GM18870 (cell line): ENCODE data around the gene ZNF763.
"Not testable (repeated sequence)": the region's sequence is repeated elsewhere in the genome, so short reads cannot be mapped to it uniquely, and the experiment has no call there.

Experiments
- ATAC-seq: cut with Tn5 transposase; IDR thresholded peaks from one replicate; pipeline ENCODE4 v1.9.1; 2021; ENCODE audit warnings: moderate library complexity; ENCODE audit not compliant: unreplicated experiment

ZNF763 gene

DNA sequence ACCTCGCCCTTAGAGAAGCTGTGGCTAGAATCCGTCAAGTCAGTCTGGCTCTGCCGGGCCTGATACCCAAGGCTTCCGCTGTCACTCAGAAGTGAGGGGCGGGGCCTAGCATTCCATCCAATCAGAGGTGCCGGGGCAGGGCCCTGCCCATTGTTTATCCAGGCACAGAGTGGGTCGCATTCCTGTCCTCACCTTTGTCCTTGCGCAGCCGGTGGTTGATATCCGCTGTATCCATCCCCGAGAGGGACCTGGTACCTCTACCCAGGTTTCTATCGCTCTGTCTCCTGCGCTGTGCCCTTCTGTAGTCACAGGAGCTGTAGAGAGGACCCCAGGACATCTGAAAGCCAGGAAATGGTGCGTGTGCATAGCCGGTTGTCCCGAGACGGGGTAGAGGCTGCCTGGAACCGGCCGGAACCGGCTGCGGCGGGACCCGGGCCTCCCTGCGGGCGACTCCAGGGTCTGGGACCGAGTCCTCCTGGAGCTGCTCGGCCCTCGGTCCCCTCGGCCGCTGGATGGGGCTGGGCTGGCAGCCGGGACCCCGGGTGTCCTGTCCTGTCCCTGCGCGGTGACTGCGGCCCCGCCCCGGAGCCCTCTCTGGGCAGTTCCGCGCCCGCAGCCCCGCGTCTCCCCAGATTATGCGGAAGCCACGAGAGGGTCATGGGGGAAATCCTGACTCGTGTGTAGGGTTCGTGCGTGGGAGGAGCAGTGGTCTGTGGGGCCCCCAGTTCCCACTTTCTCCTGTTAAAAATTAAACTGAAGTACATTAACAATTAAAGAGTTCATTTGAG, at the start of gene ZNF763:
TSS of gene ZNF763 (plus strand) at position 183 of the 788 bp plus-strand sequence. CDS start at position 352, 169 bp downstream.
- ATAC-seq: peak; percentile 84

DNA sequence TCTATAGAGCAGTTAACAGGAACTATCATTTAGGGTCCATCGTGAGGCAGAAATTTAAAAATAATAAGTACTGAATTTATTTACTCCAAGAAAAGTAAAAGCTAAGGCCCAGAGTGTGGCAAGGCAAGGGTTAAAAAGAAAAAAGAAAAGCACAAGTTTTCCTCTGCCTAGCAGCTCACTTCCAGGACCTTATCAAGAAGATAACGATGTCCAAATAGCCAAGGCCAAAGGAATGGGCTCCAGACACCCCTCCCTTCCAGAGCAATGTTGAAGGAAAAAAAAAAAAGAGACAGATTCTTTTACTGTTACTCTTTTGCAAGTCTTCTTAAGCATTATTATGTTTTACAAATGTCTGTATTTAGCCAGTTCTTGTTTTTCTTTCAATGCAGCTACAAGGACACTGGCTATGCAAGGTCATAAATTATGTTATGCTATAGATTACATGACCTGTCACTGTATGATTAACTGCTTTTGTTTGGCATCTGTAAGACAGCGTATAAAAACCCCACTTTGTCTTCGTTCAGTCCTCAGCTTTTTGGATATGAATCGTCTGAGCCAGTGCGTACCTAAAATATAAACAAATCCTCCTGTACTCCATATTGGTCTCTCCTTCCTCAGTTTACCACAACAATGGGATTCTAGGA, 42.9 kb upstream of the ZNF763 start:
- ATAC-seq: no peak

- peak; percentile 71 for ATAC-seq
Observed at GRCh38 chr19:11924886-11925650, 39.8 kb upstream of the ZNF763 start, which contains the start of gene ZNF700. ZNF700 (plus strand) TSS chr19:11925107; CDS start chr19:11925211, 104 bp downstream.

DNA sequence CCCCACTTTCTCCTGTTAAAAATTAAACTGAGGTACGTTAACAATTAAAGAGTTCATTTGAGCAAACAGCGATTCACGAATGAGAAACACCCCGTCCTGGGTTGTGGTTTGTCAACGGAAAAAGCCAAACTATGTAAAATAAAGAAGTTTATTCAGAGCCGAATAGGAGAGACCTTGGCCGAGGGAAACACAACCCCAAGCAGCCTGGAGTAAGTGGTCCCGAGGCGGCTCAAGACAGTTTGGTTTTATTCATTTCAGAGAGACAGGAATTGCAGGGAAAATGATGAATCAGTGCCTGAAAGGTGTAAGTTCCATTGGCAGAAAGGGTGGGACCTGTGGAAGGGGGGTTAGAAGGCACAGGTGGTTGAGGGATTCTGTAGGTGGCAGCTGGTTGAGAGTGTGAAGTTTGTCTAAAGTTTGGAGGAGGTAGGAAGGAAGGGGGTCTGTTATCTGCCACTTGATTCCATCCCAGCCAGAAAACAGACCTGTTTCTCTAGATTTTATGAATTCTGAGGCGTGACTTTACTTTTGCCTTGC, 39.1 kb upstream of the ZNF763 start:
- not testable (repeated sequence) for ATAC-seq

DNA sequence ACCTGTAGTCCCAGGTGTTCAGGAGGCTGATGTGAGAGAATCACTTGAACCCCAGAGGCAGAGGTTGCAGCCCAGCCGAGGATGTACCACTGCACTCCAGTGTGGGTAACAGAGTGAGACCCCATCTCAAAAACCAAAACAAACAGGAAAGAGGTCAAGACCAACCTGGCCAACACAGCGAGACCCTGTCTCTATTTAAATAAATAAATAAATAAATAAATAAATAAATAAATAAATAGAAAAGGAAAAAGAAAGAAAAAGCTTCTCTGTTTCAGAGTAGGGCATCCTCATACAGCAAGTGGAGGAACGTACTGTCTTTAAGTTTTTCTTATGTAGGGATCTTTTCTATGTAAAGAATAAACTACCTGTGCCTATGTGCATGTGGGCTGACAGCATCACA, 37.6 kb upstream of the ZNF763 start:
- ATAC-seq: no peak

GRCh38 chr19:11931051-11931450, 33.8 kb upstream of the ZNF763 start:
- no peak for ATAC-seq

- no peak for ATAC-seq
Observed at GRCh38 chr19:11931513-11931912, 33.3 kb upstream of the ZNF763 start.

DNA sequence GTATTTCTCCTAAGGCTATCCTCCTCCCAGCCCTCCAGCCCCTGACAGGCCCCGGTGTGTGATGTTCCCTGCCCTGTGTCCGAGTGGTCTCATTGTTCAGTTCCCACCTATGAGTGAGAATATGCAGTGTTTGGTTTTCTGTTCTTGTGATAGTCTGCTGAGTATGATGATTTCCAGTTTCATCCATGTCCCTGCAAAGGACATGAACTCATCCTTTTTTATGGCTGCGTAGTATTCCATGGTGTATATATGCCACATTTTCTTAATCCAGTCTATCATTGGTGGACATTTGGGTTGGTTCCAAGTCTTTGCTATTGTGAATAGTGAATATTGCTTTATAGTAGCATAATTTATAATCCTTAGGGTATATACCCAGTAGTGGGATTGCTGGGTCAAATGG, 29.0 kb upstream of the ZNF763 start:
- not testable (repeated sequence) for ATAC-seq

DNA sequence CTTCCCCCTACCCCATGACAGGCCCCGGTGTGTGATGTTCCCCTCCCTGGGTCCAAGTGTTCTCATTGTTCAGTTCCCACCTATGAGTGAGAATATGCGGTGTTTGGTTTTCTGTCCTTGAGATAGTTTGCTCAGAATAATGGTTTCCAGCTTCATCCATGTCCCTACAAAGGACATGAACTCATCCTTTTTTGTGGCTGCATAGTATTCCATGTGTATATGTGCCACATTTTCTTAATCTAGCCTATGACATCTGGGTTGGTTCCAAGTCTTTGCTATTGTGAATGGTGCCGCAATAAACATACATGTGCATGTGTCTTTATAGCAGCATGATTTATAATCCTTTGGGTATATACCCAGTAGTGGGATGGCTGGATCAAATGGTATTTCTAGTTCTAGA, 26.5 kb upstream of the ZNF763 start:
- ATAC-seq: not testable (repeated sequence)

DNA sequence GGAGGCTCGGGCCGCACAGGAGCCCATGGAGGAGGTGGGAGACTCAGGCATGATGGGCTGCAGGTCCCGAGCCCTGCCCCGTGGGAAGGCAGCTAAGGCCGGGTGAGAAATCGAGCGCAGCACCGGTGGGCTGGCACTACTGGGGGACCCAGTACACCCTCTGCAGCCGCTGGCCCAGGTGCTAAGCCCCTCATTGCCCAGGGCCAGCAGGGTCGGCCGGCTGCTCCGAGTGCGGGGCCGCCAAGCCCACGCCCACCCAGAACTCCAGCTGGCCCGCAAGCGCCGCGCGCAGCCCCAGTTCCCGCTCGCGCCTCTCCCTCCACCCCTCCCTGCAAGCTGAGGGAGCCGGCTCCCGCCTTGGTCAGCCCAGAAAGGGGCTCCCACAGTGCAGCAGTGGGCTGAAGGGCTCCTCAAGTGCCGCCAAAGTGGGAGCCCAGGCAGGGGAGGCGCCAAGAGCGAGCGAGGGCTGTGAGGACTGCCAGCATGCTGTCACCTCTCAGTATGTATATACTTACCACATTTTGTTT, 23.4 kb upstream of the ZNF763 start:
- ATAC-seq: not testable (repeated sequence)

DNA sequence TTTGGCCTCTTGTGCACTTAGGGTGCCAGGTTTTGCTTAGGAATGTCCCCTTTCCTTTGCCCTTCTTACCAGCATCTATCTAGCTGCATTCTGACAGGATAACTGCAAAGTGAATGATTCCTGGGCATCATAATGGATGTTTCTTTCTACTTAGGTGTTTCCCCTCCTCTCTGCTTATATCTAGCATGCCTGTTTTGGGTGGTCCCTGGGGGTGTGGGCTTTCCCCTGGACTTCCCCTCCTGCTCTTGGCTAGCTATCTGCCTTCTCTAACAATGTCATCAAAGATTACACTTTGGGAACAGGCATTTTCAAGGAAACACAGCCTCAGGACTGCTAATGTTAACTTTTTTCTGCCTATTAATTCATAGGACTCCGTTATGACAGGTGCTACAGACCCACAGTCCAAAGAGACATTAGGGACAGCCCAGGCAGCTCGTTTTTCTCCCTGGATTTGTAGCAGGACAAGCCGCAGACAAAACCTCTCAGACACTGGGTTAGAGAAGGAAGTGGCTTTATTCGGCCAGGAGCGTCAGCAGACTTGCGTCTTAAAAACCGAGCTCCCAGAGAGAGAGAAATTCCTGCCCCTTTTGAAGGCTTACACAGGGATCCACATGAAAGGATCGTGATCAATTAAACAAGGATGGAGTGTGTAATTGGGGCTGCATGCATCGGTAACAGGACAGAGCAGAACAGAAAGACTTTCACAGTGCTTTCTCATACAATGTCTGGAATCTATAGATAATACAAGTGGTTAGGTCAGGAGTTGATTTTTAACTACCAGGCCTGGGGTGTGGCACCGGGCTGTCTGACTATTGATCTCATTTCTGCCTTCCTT, 22.6 kb upstream of the ZNF763 start:
- ATAC-seq: no peak

DNA sequence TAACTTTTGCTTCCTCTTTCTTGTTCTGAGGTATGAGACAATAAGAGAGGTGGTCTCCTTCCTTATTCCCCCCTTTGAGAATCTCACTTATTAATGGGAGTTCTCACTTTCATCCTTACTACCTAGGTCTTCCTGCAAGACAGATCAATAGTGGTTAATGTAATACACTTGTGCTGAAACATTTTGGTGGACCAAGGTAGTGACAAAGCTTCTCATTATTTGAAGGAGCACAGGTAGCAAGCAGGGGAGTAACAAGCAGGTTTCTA, 22.1 kb upstream of the ZNF763 start:
- no peak for ATAC-seq

- no peak for ATAC-seq
Observed at GRCh38 chr19:11944656-11945055, 20.2 kb upstream of the ZNF763 start.

DNA sequence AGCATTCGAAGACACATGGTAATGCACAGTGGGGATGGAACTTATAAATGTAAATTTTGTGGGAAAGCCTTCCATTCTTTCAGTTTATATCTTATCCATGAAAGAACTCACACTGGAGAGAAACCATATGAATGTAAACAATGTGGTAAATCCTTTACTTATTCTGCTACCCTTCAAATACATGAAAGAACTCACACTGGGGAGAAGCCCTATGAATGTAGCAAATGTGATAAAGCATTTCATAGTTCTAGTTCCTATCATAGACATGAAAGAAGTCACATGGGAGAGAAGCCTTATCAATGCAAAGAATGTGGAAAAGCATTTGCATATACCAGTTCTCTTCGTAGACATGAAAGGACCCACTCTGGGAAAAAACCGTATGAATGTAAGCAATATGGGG, 16.2 kb upstream of the ZNF763 start:
- no peak for ATAC-seq

- ATAC-seq: no peak
Observed at GRCh38 chr19:11949201-11949600, 15.6 kb upstream of the ZNF763 start.

DNA sequence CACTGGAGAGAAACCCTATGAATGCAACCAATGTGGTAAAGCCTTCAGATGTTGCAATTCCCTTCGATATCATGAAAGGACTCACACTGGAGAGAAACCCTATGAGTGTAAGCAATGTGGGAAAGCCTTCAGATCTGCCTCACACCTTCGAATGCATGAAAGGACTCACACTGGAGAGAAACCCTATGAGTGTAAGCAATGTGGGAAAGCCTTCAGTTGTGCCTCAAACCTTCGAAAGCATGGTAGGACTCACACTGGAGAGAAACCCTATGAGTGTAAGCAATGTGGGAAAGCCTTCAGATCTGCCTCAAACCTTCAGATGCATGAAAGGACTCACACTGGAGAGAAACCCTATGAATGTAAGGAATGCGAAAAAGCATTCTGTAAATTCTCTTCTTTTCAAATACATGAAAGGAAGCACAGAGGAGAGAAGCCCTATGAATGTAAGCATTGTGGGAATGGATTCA, 15.2 kb upstream of the ZNF763 start:
- not testable (repeated sequence) for ATAC-seq

GRCh38 chr19:11950312-11950711, 14.5 kb upstream of the ZNF763 start:
- ATAC-seq: no peak

DNA sequence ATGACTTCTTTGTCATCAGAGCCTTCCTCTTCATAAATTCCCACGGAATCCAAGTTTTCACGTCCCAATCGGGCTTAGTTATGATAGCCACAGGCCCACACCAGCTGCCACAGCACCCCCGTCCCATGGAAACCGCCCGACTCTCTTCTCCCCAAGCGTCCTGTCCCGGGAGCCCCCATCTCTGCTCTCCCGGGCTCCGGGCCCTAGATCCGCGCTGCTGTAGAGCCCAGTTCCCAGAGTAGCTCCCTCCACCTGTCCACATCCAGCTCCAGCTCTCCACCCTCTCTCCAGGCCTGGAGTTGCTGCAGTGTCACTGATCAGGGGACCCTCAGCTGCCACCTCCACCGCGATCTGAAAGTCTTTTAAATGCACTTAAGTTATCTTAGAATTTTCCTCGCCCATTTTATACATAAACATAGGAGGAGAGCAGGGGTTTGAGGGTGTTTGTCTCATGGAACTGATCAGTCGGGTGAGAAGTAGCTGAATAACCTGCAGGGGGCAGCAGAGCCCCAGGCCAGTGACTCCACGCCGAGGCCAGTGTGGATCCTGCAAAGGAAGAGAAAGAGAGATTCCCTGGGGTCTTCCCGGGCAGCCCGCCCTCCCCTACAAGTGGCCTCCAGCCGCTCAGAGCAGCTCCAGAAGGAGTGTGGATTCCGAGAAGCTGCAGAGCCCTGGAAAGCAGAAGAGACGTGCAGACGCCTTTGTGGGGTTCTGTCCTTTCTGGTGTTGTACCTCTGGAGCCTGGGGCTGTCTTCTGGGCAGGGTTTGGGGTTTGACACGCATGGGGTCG, 1.1 kb upstream of the ZNF763 start:
- no peak for ATAC-seq

GRCh38 chr19:11964496-11964857, 363 bp upstream of the ZNF763 start:
- ATAC-seq: no peak

DNA sequence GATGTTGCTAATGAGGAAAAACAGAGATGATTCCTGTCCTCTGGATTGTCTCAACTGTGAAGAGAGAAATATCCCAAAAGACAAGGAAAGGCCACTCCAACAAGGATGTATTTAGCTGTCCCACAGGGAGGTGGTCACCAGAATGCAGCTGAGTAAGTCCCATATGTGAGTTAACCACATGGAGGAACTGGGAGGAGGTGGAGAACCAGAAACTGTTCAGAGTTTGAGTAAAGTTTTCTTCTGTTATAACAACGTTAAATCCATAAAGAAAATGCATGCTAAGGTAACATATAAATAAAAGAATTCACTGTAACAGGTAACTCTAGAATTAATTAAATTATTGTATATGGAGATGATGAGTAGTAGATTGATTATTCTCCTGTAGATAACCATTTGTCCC, 5.3 kb downstream of the ZNF763 start:
- ATAC-seq: no peak
